GM15510 (cell line): Measurements from ENCODE around the gene SNRPA.

Experiments
- POLR2A ChIP-seq: IDR thresholded peaks from 3 replicates; pipeline ENCODE4 v1.6.1; 2011; ENCODE audit warnings: borderline replicate concordance; ENCODE audit not compliant: insufficient read length; ENCODE audit errors: extremely low read depth

Gene SNRPA

GRCh38 chr19:40799558-40800338 lies 48.7 kb downstream of the SNRPA start:
- peak; percentile 7 for TF ChIP-seq POLR2A

GRCh38 chr19:40800339-40800996 lies 49.5 kb downstream of the SNRPA start:
- TF ChIP-seq POLR2A, result no peak

GRCh38 chr19:40800997-40801377 lies 50.0 kb downstream of the SNRPA start:
- no peak for TF ChIP-seq POLR2A

- TF ChIP-seq POLR2A, result no peak
Observed at GRCh38 chr19:40801426-40802299, 50.7 kb downstream of the SNRPA start.

- no peak for TF ChIP-seq POLR2A
Observed at GRCh38 chr19:40802300-40803169, 51.5 kb downstream of the SNRPA start.

- no peak for TF ChIP-seq POLR2A
Observed at GRCh38 chr19:40803170-40803856, 52.3 kb downstream of the SNRPA start.

- TF ChIP-seq POLR2A, result no peak
Observed at GRCh38 chr19:40803857-40804782, 53.1 kb downstream of the SNRPA start.

GRCh38 chr19:40804783-40805242 lies 53.8 kb downstream of the SNRPA start:
- no peak for TF ChIP-seq POLR2A

- TF ChIP-seq POLR2A, result no peak
Observed at GRCh38 chr19:40805258-40805868, 54.4 kb downstream of the SNRPA start.

GRCh38 chr19:40806423-40807146 lies 55.6 kb downstream of the SNRPA start:
- TF ChIP-seq POLR2A, result no peak

- no peak for TF ChIP-seq POLR2A
Observed at GRCh38 chr19:40807147-40808020, 56.4 kb downstream of the SNRPA start.
